SK-N-SH (cell line): ENCODE data around the gene PYCARD. TPM values are rescaled to one million over a fixed set of nuclear protein-coding genes. Genes with fewer than 3 reads are reported as not detected.

Experiments
- CTCF ChIA-PET: fragments of 300-600, 350-600 bp; formaldehyde crosslinking; extraction: SDS; loops from one replicate; lab custom pipeline; 2021; lab: Yijun Ruan, JAX
- POLR2A ChIA-PET: fragments of 350-600 bp; sonication (Branson Sonifier 250); formaldehyde crosslinking; extraction: SDS; loops from one replicate; lab custom pipeline; 2020; ENCODE audit warnings: antibody characterized with exemption, inconsistent platforms; lab: Yijun Ruan, JAX
- DNase-seq: peaks from one replicate; pipeline ENCODE4 v3.0.0; 2012
- H2AFZ ChIP-seq: fragments of 200-600 bp; sonication (generic); 2 replicates; pipeline ENCODE4 v1.8.1; 2016; ENCODE audit warnings: antibody characterized with exemption, mild to moderate bottlenecking, low read depth
- H3F3A ChIP-seq: fragments of 200-600 bp; sonication (generic); replicated peaks from 2 replicates; pipeline ENCODE3; 2016; ENCODE audit warnings: antibody characterized with exemption, mild to moderate bottlenecking; ENCODE audit not compliant: insufficient read depth
- H3K27ac ChIP-seq, 2 experiments: fragments of 200-500 bp in 1 of 2; fragments of 200-600 bp in 1 of 2; sonication (Bioruptor generic) in 1 of 2; sonication (generic), shearing (Covaris generic) in 1 of 2; 2 replicates each; pipeline versions ENCODE4 v1.5.1 to v1.6.1; 2014 to 2016; ENCODE audit warnings: low read depth in 2 of 2, inconsistent platforms in 1 of 2, low read length in 1 of 2, mild to moderate bottlenecking in 1 of 2, mixed read lengths in 1 of 2
- H3K27me3 ChIP-seq: fragments of 200-600 bp; sonication (generic), shearing (Covaris generic); 2 replicates; pipeline ENCODE4 v1.6.1; 2016; ENCODE audit warnings: mixed run types; ENCODE audit not compliant: insufficient read depth
- H3K36me3 ChIP-seq, 2 experiments: fragments of 200-500 bp in 1 of 2; fragments of 200-600 bp in 1 of 2; sonication (Bioruptor generic) in 1 of 2; sonication (generic) in 1 of 2; replicated peaks in 1 of 2; 2 replicates each; pipeline versions ENCODE3 to v1.5.1; 2014 to 2016; ENCODE audit warnings: low read length in 1 of 2, mild to moderate bottlenecking in 1 of 2; ENCODE audit not compliant: insufficient read depth in 2 of 2, control insufficient read depth in 1 of 2
- H3K4me1 ChIP-seq, 2 experiments: fragments of 200-500 bp in 1 of 2; fragments of 200-600 bp in 1 of 2; sonication (Bioruptor generic) in 1 of 2; sonication (generic), shearing (Covaris generic) in 1 of 2; 2 replicates each; pipeline versions ENCODE4 v1.5.1 to v1.6.1; 2014 to 2016; ENCODE audit warnings: low read depth in 1 of 2, low read length in 1 of 2, mixed run types in 1 of 2; ENCODE audit not compliant: insufficient read depth in 2 of 2, control insufficient read depth in 1 of 2
- H3K4me2 ChIP-seq: fragments of 200-600 bp; sonication (generic), shearing (Covaris generic); 2 replicates; pipeline ENCODE4 v1.6.1; 2017; ENCODE audit warnings: mixed run types
- H3K4me3 ChIP-seq, 2 experiments: fragments of 200-500 bp in 1 of 2; fragments of 200-600 bp in 1 of 2; sonication (Bioruptor generic) in 1 of 2; sonication (generic), shearing (Covaris generic) in 1 of 2; 2 replicates each; pipeline versions ENCODE4 v1.5.1 to v1.8.1; 2014 to 2016; ENCODE audit warnings: low read depth in 2 of 2, inconsistent platforms in 1 of 2, low read length in 1 of 2, mild to moderate bottlenecking in 1 of 2, mixed read lengths in 1 of 2, moderate library complexity in 1 of 2
- H3K79me2 ChIP-seq: fragments of 200-600 bp; sonication (generic); 2 replicates; pipeline ENCODE4 v1.8.1; 2017; ENCODE audit warnings: mild to moderate bottlenecking; ENCODE audit not compliant: insufficient read depth
- H3K9ac ChIP-seq: fragments of 200-600 bp; sonication (generic); 2 replicates; pipeline ENCODE4 v1.6.1; 2017; ENCODE audit warnings: mixed run types
- H3K9me2 ChIP-seq: fragments of 200-600 bp; sonication (generic); 2 replicates; pipeline ENCODE4 v1.6.1; 2017; ENCODE audit warnings: mixed run types
- H3K9me3 ChIP-seq: fragments of 200-600 bp; sonication (generic); 2 replicates; pipeline ENCODE4 v1.6.1; 2017; ENCODE audit warnings: mixed run types, mild to moderate bottlenecking, moderate library complexity
- H4K20me1 ChIP-seq: fragments of 200-600 bp; sonication (generic); 2 replicates; pipeline ENCODE4 v1.6.1; 2017; ENCODE audit warnings: mild to moderate bottlenecking, mixed run types; ENCODE audit not compliant: insufficient read depth
- FOSL2 ChIP-seq: IDR thresholded peaks from 2 replicates; pipeline ENCODE4 v1.4.0; 2012; ENCODE audit warnings: low read depth, mild to moderate bottlenecking, moderate library complexity, borderline replicate concordance
- GABPA ChIP-seq: IDR thresholded peaks from 2 replicates; pipeline ENCODE4 v1.4.0; 2012; ENCODE audit warnings: low read depth, mild to moderate bottlenecking
- GATA2 ChIP-seq: sonication (generic); formaldehyde crosslinking; IDR thresholded peaks from 2 replicates; pipeline ENCODE4 v1.5.0; 2020; ENCODE audit warnings: mild to moderate bottlenecking, missing genetic modification reagents
- IRF3 ChIP-seq: fragments of 150-350 bp; IDR thresholded peaks from 2 replicates; pipeline ENCODE4 v1.6.1; 2016; ENCODE audit warnings: mild to moderate bottlenecking, low read depth, low read length
- JUND ChIP-seq: IDR thresholded peaks from 2 replicates; pipeline ENCODE4 v1.4.0; 2012
- MAX ChIP-seq: IDR thresholded peaks from 2 replicates; pipeline ENCODE4 v1.4.0; 2012; ENCODE audit warnings: low read depth
- POLR2AphosphoS5 ChIP-seq: IDR thresholded peaks from 2 replicates; pipeline ENCODE4 v1.6.1; 2012; ENCODE audit warnings: low read depth, low read length
- SIN3A ChIP-seq: IDR thresholded peaks from 2 replicates; pipeline ENCODE4 v1.6.1; 2012; ENCODE audit warnings: low read depth, mild to moderate bottlenecking, low read length, moderate library complexity, borderline replicate concordance
- SMC3 ChIP-seq: IDR thresholded peaks from 2 replicates; pipeline ENCODE4 v1.6.1; 2012; ENCODE audit warnings: low read depth, low read length, improper control_type of control experiment
- TAF1 ChIP-seq: IDR thresholded peaks from 2 replicates; pipeline ENCODE4 v1.6.1; 2012; ENCODE audit warnings: low read depth, mild to moderate bottlenecking, low read length, moderate library complexity, borderline replicate concordance
- TCF12 ChIP-seq: IDR thresholded peaks from 2 replicates; pipeline ENCODE4 v1.4.0; 2012
- TEAD4 ChIP-seq: IDR thresholded peaks from 2 replicates; pipeline ENCODE4 v1.4.0; 2012; ENCODE audit warnings: mild to moderate bottlenecking, borderline replicate concordance; ENCODE audit not compliant: insufficient read depth
- USF1 ChIP-seq: IDR thresholded peaks from 2 replicates; pipeline ENCODE4 v1.4.0; 2012; ENCODE audit warnings: low read depth, borderline replicate concordance
- YY1 ChIP-seq: IDR thresholded peaks from 2 replicates; pipeline ENCODE4 v1.4.0; 2012; ENCODE audit warnings: low read depth, mild to moderate bottlenecking
- ZBTB33 ChIP-seq: IDR thresholded peaks from 2 replicates; pipeline ENCODE4 v1.4.0; 2012; ENCODE audit warnings: low read depth, borderline replicate concordance
- WGBS: methylation state at CpG from one replicate; pipeline ENCODE4 v1.1.6; 2017; ENCODE audit warnings: low lambda C conversion rate; 5-methylcytosine and 5-hydroxymethylcytosine counted together
- polyA plus RNA-seq, 3 experiments: library from polyadenylated mRNA; depleted of rRNA; stranded (reverse); fragments of >200 nt; gene quantifications; 2 replicates each; pipeline ENCODE4 v1.2.3, GENCODE V29; 2012

The PYCARD gene
- polyA plus RNA-seq, 1 of the 3 experiments (the other 2 are of a cell fraction), result 0.28 TPM

GRCh38 chr16:31168848-31169247 is 33.7 kb downstream of the PYCARD start:
- Histone ChIP-seq H3K27me3 (no peaks in the 10 kb centered on the region), H3K9me2 (no peaks in the 10 kb centered on the region), H3K36me3 (no peaks in the 10 kb centered on the region), H3K79me2 (no peaks in the 10 kb centered on the region), H3F3A (no peaks in the 10 kb centered on the region), H3K9me3 (no peaks in the 10 kb centered on the region), H3K9ac (no peak overlapping the region), H3K4me1 (peaks cover 0 to 2% of the 10 kb centered on the region in 2 experiments; a peak in 1 of 4 replicates), H3K27ac (no peak overlapping the region), H3K4me2 (no peak overlapping the region), H2AFZ (no peak overlapping the region), H4K20me1 (no peaks in the 10 kb centered on the region), H3K4me3 (no peak overlapping the region)
- no peak for DNase-seq
- POLR2A ChIA-PET, result interaction anchor here (1.3 kb wide), 1 partner anchor 11 kb away, joined by 5 read pairs; the partner anchor contains the start of gene FUS
- CTCF ChIA-PET, result no interaction called here
- TF ChIP-seq FOSL2 (no peak), TAF1 (no peak)
- 63% methylated on average over 2 of the region's 2 CpGs for WGBS

- no peak overlapping the region for H2AFZ ChIP-seq
- no peaks in the 10 kb centered on the region for H3K9me3 ChIP-seq
- no peaks in the 10 kb centered on the region for H4K20me1 ChIP-seq
- TF ChIP-seq SMC3, result no peak
- no peak for TF ChIP-seq IRF3
- no peak for TF ChIP-seq USF1
- no peak for TF ChIP-seq SIN3A
- 72% methylated on average over 8 of the region's 8 CpGs for WGBS
- no peaks in the 10 kb centered on the region for H3F3A ChIP-seq
- ChIA-PET POLR2A (interaction anchor here (1.3 kb wide), 1 partner anchor 12 kb away, joined by 5 read pairs; the partner anchor contains the start of gene FUS), CTCF (interaction anchor here (0.9 kb wide), 1 partner anchor 9 kb away, joined by 3 read pairs; no protein-coding TSS in a partner anchor)
- H3K27ac ChIP-seq, result no peak overlapping the region
- no peak for DNase-seq
- H3K36me3 ChIP-seq, result no peaks in the 10 kb centered on the region
- H3K9ac ChIP-seq, result no peak overlapping the region
- H3K79me2 ChIP-seq, result no peaks in the 10 kb centered on the region
- no peaks in the 10 kb centered on the region for H3K9me2 ChIP-seq
- H3K4me2 ChIP-seq, result no peak overlapping the region
- H3K4me3 ChIP-seq, result no peak overlapping the region
- no peaks in the 10 kb centered on the region for H3K27me3 ChIP-seq
- peaks cover 0 to 2% of the 10 kb centered on the region in 2 experiments; a peak in 1 of 4 replicates for H3K4me1 ChIP-seq
Measured at GRCh38 chr16:31167315-31167714, 35.2 kb downstream of the PYCARD start.

GRCh38 chr16:31157136-31157535 is 45.4 kb downstream of the PYCARD start:
- POLR2A ChIA-PET, result interaction anchor here (0.7 kb wide), 1 partner anchor 23 kb away, joined by 5 read pairs; the partner anchor contains the start of gene FUS
- no peak for TF ChIP-seq GABPA
- no peak for TF ChIP-seq POLR2AphosphoS5
- no peak for TF ChIP-seq TCF12
- TF ChIP-seq MAX, result no peak
- no peak for TF ChIP-seq JUND
- no peak for TF ChIP-seq GATA2 (CRISPR knock-in tag)
- no peak for TF ChIP-seq ZBTB33
- no peak for TF ChIP-seq TEAD4
- TF ChIP-seq YY1, result no peak

More at GRCh38 chr16:31157136-31157535, 45.4 kb downstream of the PYCARD start:
- no peak overlapping the region for H3K27ac ChIP-seq
- H3K4me2 ChIP-seq, result no peak overlapping the region
- DNase-seq, result no peak
- H3K9me2 ChIP-seq, result no peaks in the 10 kb centered on the region
- no peaks in the 10 kb centered on the region for H3F3A ChIP-seq
- no peaks in the 10 kb centered on the region for H3K4me1 ChIP-seq
- H3K9ac ChIP-seq, result no peak overlapping the region
- H2AFZ ChIP-seq, result no peak overlapping the region
- H3K27me3 ChIP-seq, result no peaks in the 10 kb centered on the region
- no peaks in the 10 kb centered on the region for H3K9me3 ChIP-seq
- no peak overlapping the region for H3K4me3 ChIP-seq
- H4K20me1 ChIP-seq, result no peaks in the 10 kb centered on the region
- no peaks in the 10 kb centered on the region for H3K36me3 ChIP-seq
- no peaks in the 10 kb centered on the region for H3K79me2 ChIP-seq
- 22% methylated on average over 5 of the region's 8 CpGs for WGBS
- CTCF ChIA-PET, result interaction anchor here (1.2 to 4.8 kb wide), 6 partner anchors 13 to 711 kb away, joined by 3 to 24 read pairs (median 4); partner anchors contain the start of gene HSD3B7
